Mucosa of descending colon (tissue), 3 donors: ENCODE data around the gene CITED4. TPM values are rescaled to one million over a fixed set of nuclear protein-coding genes. Genes with fewer than 3 reads are reported as not detected.

ENCODE experiments used
- ATAC-seq: fragments of 200-7000 bp; cut with Tn5 transposase; one replicate; pipeline ENCODE4 v1.9.1; 2020; ENCODE audit warnings: mild to moderate bottlenecking, moderate library complexity
- DNase-seq, 3 donors: peaks; one replicate each; pipeline ENCODE4 v3.0.0-alpha.2; 2020
- H3K36me3 ChIP-seq: fragments of 200-600 bp; one replicate; pipeline ENCODE4 v1.8.0; 2021; ENCODE audit warnings: low read depth, mild to moderate bottlenecking
- H3K4me1 ChIP-seq: fragments of 200-600 bp; one replicate; pipeline ENCODE4 v1.8.0; 2021; ENCODE audit warnings: low read depth, mild to moderate bottlenecking
- H3K4me3 ChIP-seq: fragments of 200-600 bp; one replicate; pipeline ENCODE4 v1.8.0; 2021; ENCODE audit warnings: mild to moderate bottlenecking
- H3K9me3 ChIP-seq: fragments of 200-600 bp; one replicate; pipeline ENCODE4 v1.8.0; 2021; ENCODE audit warnings: mild to moderate bottlenecking
- CTCF ChIP-seq: fragments of 200-600 bp; IDR thresholded peaks from one replicate; pipeline ENCODE4 v1.8.0; 2022; ENCODE audit warnings: antibody characterized with exemption, mild to moderate bottlenecking
- intact Hi-C, 2 donors: fragments of 100-400 bp; cut with DNase I in 1 of 2; cut with micrococcal nuclease in 1 of 2; formaldehyde crosslinking; loops; one replicate each; pipeline versions ENCODE4 v1.11.0 to v1.11.1; 2022; cut with DNase I, micrococcal nuclease
- total RNA-seq, 3 donors: library from RNA; stranded (reverse); fragmentation: NEBNext Ultra II Directional in 2 of 3; extraction: Animal tissue kit (Norgen Biotek cat#: 25700) in 2 of 3; gene quantifications; one replicate each; pipeline versions ENCODE4 v1.2.1 to v1.2.4, GENCODE V29; 2021 to 2023
- donor health status: DM: no; HTN: no; CAD: no; lungs with moderate emphysema.
- donor health status: DM: no; HTN: no; CAD: no.
- donor health status: DM: no; HTN: yes; CAD: no.

CITED4 gene
- total RNA-seq, 3 donors from 2014 or later, result 1.9 to 45.1 (median 4.7) TPM

DNA sequence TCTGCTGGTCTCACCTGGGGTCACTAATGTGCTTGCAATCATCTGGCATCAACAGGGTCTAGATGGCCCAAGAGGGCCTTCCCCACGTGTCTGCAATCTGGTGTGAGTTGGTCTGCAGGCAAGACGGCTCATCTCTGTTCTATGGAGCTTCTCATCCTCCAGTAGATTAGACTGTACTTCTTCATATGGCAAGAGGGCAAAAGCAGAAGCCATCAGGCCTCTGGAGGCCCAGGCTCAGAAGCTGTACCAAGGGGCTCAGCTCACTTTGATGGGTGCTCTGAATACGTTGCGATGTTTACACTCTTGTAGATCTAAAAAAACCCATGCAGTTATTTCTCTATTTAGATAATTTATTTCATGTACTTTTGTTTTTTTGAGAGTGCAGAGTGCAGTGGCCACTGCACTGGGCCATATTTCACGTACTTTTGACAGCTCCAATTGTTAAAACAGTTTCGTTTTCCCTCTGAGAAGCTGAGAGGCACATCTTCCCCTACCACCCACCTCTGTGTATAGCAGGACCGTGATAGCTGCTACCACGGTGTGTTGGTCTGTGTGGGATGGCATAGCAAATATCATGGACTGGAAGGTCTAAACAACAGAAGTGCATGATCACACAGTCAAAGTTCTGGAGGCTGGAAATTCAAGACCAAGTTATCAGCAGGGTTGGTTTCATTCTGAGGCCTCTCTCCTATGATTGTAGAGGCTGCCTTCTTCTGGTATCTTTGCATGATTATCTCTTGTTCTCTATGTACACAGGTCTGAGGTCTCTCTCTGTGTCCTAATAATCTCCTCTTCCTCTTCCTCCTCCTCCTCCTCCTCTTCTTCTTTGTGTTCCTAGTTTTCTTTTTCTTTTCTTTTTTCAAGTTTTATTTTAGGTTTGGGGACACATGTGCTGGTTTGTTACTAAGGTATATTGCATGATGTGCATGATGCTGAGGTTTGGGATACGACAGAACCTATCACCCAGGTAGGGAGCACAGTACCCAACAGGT, 17.0 kb downstream of the CITED4 start:
- Histone ChIP-seq H3K4me3 (no peak overlapping the region), H3K4me1 (no peaks in the 10 kb centered on the region), H3K9me3 (no peaks in the 10 kb centered on the region), H3K36me3 (no peaks in the 10 kb centered on the region)
- DNase-seq, result no peak
- no peak for ATAC-seq
- intact Hi-C loops, result loop anchor here in 1 of 2 donors (10.0 kb wide), 1 partner anchor 240 kb away; no protein-coding TSS in a partner anchor
- TF ChIP-seq CTCF, result no peak

- Histone ChIP-seq H3K4me1 (no peaks in the 10 kb centered on the region), H3K4me3 (no peak overlapping the region), H3K36me3 (no peaks in the 10 kb centered on the region), H3K9me3 (no peaks in the 10 kb centered on the region)
- intact Hi-C loops, result loop anchor here in 1 of 2 donors (10.0 kb wide), 1 partner anchor 239 kb away; no protein-coding TSS in a partner anchor
- no peak for ATAC-seq
- no peak for DNase-seq
- no peak for TF ChIP-seq CTCF
These were observed 18.1 kb downstream of the CITED4 start for GRCh38 chr1:40844079-40844478.

DNA sequence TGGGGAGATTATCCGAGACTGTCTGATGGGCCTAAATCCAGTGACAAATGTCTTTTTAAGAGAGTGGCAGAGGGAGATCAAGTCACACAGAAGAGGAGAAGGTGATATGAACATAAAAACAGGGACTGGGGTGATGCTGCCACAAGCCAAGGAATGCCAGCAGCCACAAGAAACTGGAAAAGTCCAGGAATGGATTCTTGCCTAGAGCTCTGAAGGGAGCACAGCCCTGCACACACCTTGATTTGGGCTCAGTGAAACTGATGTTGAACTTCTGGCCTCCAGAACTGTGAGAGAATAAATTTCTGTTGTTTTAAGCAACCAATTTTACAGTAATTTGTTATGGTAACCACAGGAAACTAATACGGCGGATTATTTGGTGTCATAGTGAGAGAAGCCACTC, 19.5 kb downstream of the CITED4 start:
- intact Hi-C loops, result loop anchor here in 1 of 2 donors (10.0 kb wide), 1 partner anchor 238 kb away; no protein-coding TSS in a partner anchor
- Histone ChIP-seq H3K4me1 (no peaks in the 10 kb centered on the region), H3K4me3 (no peak overlapping the region), H3K9me3 (no peaks in the 10 kb centered on the region), H3K36me3 (no peaks in the 10 kb centered on the region)
- ATAC-seq (no peak), DNase-seq (no peak)
- no peak for TF ChIP-seq CTCF

GRCh38 chr1:40842207-40842606, 20.0 kb downstream of the CITED4 start:
- H3K4me1 ChIP-seq, result no peaks in the 10 kb centered on the region
- DNase-seq (no peak), ATAC-seq (no peak)
- no peak for TF ChIP-seq CTCF
- no peaks in the 10 kb centered on the region for H3K36me3 ChIP-seq
- H3K4me3 ChIP-seq, result no peak overlapping the region
- intact Hi-C loops, result loop anchor here in 1 of 2 donors (10.0 kb wide), 1 partner anchor 237 kb away; no protein-coding TSS in a partner anchor
- no peaks in the 10 kb centered on the region for H3K9me3 ChIP-seq

- H3K9me3 ChIP-seq, result no peaks in the 10 kb centered on the region
- intact Hi-C loops, result loop anchor here in 1 of 2 donors (10.0 kb wide), 1 partner anchor 237 kb away; no protein-coding TSS in a partner anchor
- no peaks in the 10 kb centered on the region for H3K36me3 ChIP-seq
- no peaks in the 10 kb centered on the region for H3K4me1 ChIP-seq
- DNase-seq, result no peak
- no peak overlapping the region for H3K4me3 ChIP-seq
- no peak for TF ChIP-seq CTCF
- ATAC-seq, result no peak
These were observed 20.6 kb downstream of the CITED4 start for GRCh38 chr1:40841602-40842001.
